HepG2 (cell line): ENCODE results near the gene GSDMA. TPM values are rescaled to one million over a fixed set of nuclear protein-coding genes. Genes with fewer than 3 reads are reported as not detected.

ENCODE experiments used
- ATAC-seq: fragments of 200-7000 bp; cut with Tn5 transposase; 3 replicates; pipeline ENCODE4 v1.9.1; 2020; ENCODE audit warnings: mild to moderate bottlenecking, moderate library complexity
- BruUV-seq: library from RNA; stranded (reverse); fragments of 400-500 nt; replicated peaks from 2 replicates; lab custom pipeline; 2021; lab: Mats Ljungman, UMichigan
- CTCF ChIA-PET: fragments of 300-600 bp; formaldehyde crosslinking; extraction: SDS; loops from one replicate; lab custom pipeline; 2021; ENCODE audit warnings: low total read pairs, inconsistent platforms, low intra/inter-chr PET ratio; lab: Yijun Ruan, JAX
- POLR2A ChIA-PET: fragments of 350-600 bp; sonication (Branson Sonifier 250); formaldehyde crosslinking; loops from one replicate; lab custom pipeline; 2020; ENCODE audit warnings: antibody characterized with exemption, inconsistent platforms; lab: Yijun Ruan, JAX
- DNase-seq: peaks from one replicate; pipeline ENCODE4 v3.0.0-alpha.2; 2015; ENCODE audit warnings: low spot score
- FAIRE-seq: peaks from 3 replicates; lab custom pipeline; 2011; peaks lifted over from hg19 to GRCh38; lab: Jason Lieb, UNC
- H2AFZ ChIP-seq: one replicate; pipeline ENCODE4 v1.6.1; 2011; ENCODE audit warnings: low read length, inconsistent platforms
- H3K27ac ChIP-seq: fragments of 300-600 bp; 3 replicates; pipeline ENCODE4 v1.8.0; 2011; ENCODE audit warnings: mixed run types, mild to moderate bottlenecking, mixed read lengths, low read length, inconsistent platforms; ENCODE audit not compliant: insufficient read depth; ENCODE audit errors: extremely low read length
- H3K27me3 ChIP-seq, 2 experiments: fragments of 200-600 bp in 1 of 2; 2 replicates in 1 of 2; 3 replicates in 1 of 2; pipeline versions ENCODE4 v1.6.0 to v1.8.0; 2011; ENCODE audit warnings: low read length in 2 of 2, mild to moderate bottlenecking in 2 of 2, moderate library complexity in 2 of 2, inconsistent platforms in 1 of 2; ENCODE audit not compliant: insufficient read depth in 2 of 2, control insufficient read depth in 1 of 2
- H3K36me3 ChIP-seq, 2 experiments: fragments of 200-600 bp in 1 of 2; replicated peaks in 1 of 2; 2 replicates in 1 of 2; 3 replicates in 1 of 2; pipeline versions ENCODE4 v1.5.1 to v1.8.0; 2011; ENCODE audit warnings: low read length in 2 of 2, inconsistent platforms in 1 of 2; ENCODE audit not compliant: insufficient read depth in 2 of 2, control insufficient read depth in 1 of 2
- H3K4me1 ChIP-seq: 2 replicates; pipeline ENCODE4 v1.5.1; 2012; ENCODE audit warnings: low read length, inconsistent platforms; ENCODE audit not compliant: insufficient read depth
- H3K4me2 ChIP-seq: 2 replicates; pipeline ENCODE4 v1.6.0; 2011; ENCODE audit warnings: low read depth, low read length, inconsistent platforms
- H3K4me3 ChIP-seq, 3 experiments: fragments of 200-600 bp in 1 of 3; sonication (generic), shearing (Covaris generic) in 1 of 3; replicated peaks in 1 of 3; 2 replicates each; pipeline ENCODE4 v1.5.1; 2011 to 2016; ENCODE audit warnings: low read length in 3 of 3, inconsistent platforms in 2 of 3, low read depth in 2 of 3, mild to moderate bottlenecking in 2 of 3, control low read depth in 1 of 3, mixed read lengths in 1 of 3; ENCODE audit not compliant: insufficient read depth in 1 of 3
- H3K79me2 ChIP-seq: one replicate; pipeline ENCODE4 v1.6.1; 2011; ENCODE audit warnings: low read length, inconsistent platforms; ENCODE audit not compliant: insufficient read depth
- H3K9ac ChIP-seq: 2 replicates; pipeline ENCODE4 v1.6.0; 2011; ENCODE audit warnings: mild to moderate bottlenecking, low read depth, low read length, inconsistent platforms; ENCODE audit not compliant: insufficient read depth
- H3K9me3 ChIP-seq: 2 replicates; pipeline ENCODE4 v1.5.1; 2012; ENCODE audit warnings: mild to moderate bottlenecking, low read length
- H4K20me1 ChIP-seq: 2 replicates; pipeline ENCODE4 v1.6.0; 2011; ENCODE audit warnings: inconsistent platforms, mild to moderate bottlenecking, low read length, moderate library complexity; ENCODE audit not compliant: insufficient read depth
- POLR2AphosphoS2 ChIP-seq: IDR thresholded peaks from 2 replicates; pipeline ENCODE4 v1.6.1; 2011; ENCODE audit warnings: low read depth, low read length, improper control_type of control experiment
- STAG1 ChIP-seq: sonication (generic); formaldehyde crosslinking; IDR thresholded peaks from 2 replicates; pipeline ENCODE4 v1.4.0; 2020; ENCODE audit warnings: missing genetic modification reagents
- ZNF460 ChIP-seq: sonication (generic); formaldehyde crosslinking; IDR thresholded peaks from 2 replicates; pipeline ENCODE4 v1.5.1; 2020; ENCODE audit warnings: missing genetic modification reagents, mild to moderate bottlenecking, borderline replicate concordance
- ZNF660 ChIP-seq: sonication (generic); formaldehyde crosslinking; IDR thresholded peaks from 2 replicates; pipeline ENCODE4 v1.5.1; 2020; ENCODE audit warnings: mild to moderate bottlenecking, low read depth, missing genetic modification reagents, borderline replicate concordance
- ZNF768 ChIP-seq: sonication (generic); formaldehyde crosslinking; IDR thresholded peaks from 2 replicates; pipeline ENCODE4 v1.4.0; 2020; ENCODE audit warnings: missing genetic modification reagents
- WGBS: methylation state at CpG from one replicate; pipeline ENCODE4 v1.1.6; 2017; ENCODE audit warnings: low lambda C conversion rate; 5-methylcytosine and 5-hydroxymethylcytosine counted together
- in situ Hi-C: cut with HindIII; loops from 2 replicates; pipeline ENCODE4 v1.10.0; 2017; ENCODE audit warnings: low pct_unique_long_range_greater_than_20kb; ENCODE audit not compliant: extremely low pct_ligation_motif_present
- intact Hi-C: fragments of 100-400 bp; cut with micrococcal nuclease; formaldehyde crosslinking; loops from one replicate; pipeline ENCODE4 v1.10.0; 2022; ENCODE audit not compliant: unreplicated experiment
- polyA plus RNA-seq, 8 experiments: library from polyadenylated mRNA; depleted of rRNA in 3 of 8; stranded (reverse) in 7 of 8; unstranded in 1 of 8; fragments of >200 nt; fragmentation: Illumina TruSeq in 4 of 8; extraction: Trizol in 4 of 8; gene quantifications; 2 replicates each; pipeline versions ENCODE4 v1.2.1 to v1.2.3, GENCODE V29; 2011 to 2016; ENCODE audit warnings: low read depth in 4 of 8, missing spikeins in 1 of 8, mixed read lengths in 1 of 8; ENCODE audit not compliant: insufficient read depth in 1 of 8
- total RNA-seq, 5 experiments: library from RNA; depleted of rRNA; stranded (reverse); fragments of >200 nt; fragmentation: Illumina TruSeq; extraction: Trizol; gene quantifications; 2 replicates each; pipeline ENCODE4 v1.2.3, GENCODE V29; 2016; ENCODE audit warnings: low read depth in 1 of 5
- TF ChIP-seq, protein P1 (sequence below): sonication (generic); formaldehyde crosslinking; IDR thresholded peaks from 2 replicates; pipeline ENCODE4 v1.4.0; 2020; ENCODE audit warnings: missing genetic modification reagents, low read depth, mild to moderate bottlenecking, borderline replicate concordance
- TF ChIP-seq, protein P2 (sequence below): sonication (generic); formaldehyde crosslinking; IDR thresholded peaks from 2 replicates; pipeline ENCODE4 v1.5.0; 2020; ENCODE audit warnings: mild to moderate bottlenecking, missing genetic modification reagents, moderate library complexity
- TF ChIP-seq, protein P3 (sequence below): sonication (generic); formaldehyde crosslinking; IDR thresholded peaks from 2 replicates; pipeline ENCODE4 v1.8.1; 2023; ENCODE audit warnings: mild to moderate bottlenecking, missing genetic modification reagents

The GSDMA gene
- total and polyA plus RNA-seq, 2 of the 13 experiments (the other 11 are each of a cell fraction or from before 2014, with no cell fraction given): not detected

DNA sequence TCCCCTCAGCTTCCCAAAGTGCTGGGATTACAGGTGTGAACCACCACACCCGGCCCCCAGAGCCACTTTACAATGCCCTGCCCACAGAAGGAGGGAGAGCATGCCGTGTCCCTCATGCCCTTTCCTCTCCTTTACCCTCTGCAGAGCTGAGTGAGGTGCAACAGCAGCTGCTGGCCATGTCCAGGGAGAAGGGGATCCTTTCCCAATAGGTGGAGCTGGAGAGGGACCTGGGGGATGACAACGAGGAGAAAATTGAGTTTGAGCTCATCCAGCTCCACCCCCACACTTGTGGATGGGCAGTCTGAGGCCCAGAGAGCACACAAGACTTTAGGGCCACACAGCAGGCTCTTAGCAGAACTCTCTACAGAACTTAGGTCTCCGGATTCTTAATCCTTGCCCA lies 7.9 kb upstream of the GSDMA start:
- Histone ChIP-seq H3K36me3 (no peaks in the 10 kb centered on the region), H2AFZ (no peak overlapping the region), H4K20me1 (no peaks in the 10 kb centered on the region), H3K27ac (no peak overlapping the region), H3K9me3 (no peaks in the 10 kb centered on the region), H3K9ac (no peak overlapping the region), H3K4me2 (no peak overlapping the region), H3K4me1 (peaks cover 59% of the 10 kb centered on the region), H3K79me2 (no peaks in the 10 kb centered on the region), H3K27me3 (peaks cover 0 to 8% of the 10 kb centered on the region in 2 experiments; a peak in 2 of 5 replicates), H3K4me3 (no peak overlapping the region)
- intact Hi-C loops: no loop called here
- no TSS peak for BruUV-seq
- CTCF ChIA-PET: no interaction called here
- FAIRE-seq (peak; percentile 46), DNase-seq (peak; percentile 44), ATAC-seq (no peak; the same call in 2 of the 3 replicates)
- POLR2A ChIA-PET: interaction anchor here (1.0 to 3.4 kb wide), 3 partner anchors 26 to 185 kb away, joined by 3 to 21 read pairs (median 5); partner anchors contain the start of genes CASC3 and PSMD3
- 13% methylated on average over 4 of the region's 4 CpGs for WGBS
- TF ChIP-seq, protein P1, sequence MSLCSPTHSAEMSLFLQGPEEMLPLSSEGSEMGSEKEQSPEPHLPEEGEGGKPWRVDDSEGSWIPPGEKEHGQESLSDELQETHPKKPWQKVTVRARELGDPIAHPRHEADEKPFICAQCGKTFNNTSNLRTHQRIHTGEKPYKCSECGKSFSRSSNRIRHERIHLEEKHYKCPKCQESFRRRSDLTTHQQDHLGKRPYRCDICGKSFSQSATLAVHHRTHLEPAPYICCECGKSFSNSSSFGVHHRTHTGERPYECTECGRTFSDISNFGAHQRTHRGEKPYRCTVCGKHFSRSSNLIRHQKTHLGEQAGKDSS (CRISPR knock-in tag): 0 out of 2 replicates have a peak, but pooled peaks have one; percentile 50
- TF ChIP-seq STAG1 (CRISPR knock-in tag) (peak; percentile 11; the same call in 1 of the 2 replicates), ZNF460 (CRISPR knock-in tag) (peak; percentile 40; the same call in 1 of the 2 replicates), ZNF768 (peak; percentile 59; the same call in 1 of the 2 replicates), ZNF660 (CRISPR knock-in tag) (no peak), POLR2AphosphoS2 (no peak)
- TF ChIP-seq, protein P2, sequence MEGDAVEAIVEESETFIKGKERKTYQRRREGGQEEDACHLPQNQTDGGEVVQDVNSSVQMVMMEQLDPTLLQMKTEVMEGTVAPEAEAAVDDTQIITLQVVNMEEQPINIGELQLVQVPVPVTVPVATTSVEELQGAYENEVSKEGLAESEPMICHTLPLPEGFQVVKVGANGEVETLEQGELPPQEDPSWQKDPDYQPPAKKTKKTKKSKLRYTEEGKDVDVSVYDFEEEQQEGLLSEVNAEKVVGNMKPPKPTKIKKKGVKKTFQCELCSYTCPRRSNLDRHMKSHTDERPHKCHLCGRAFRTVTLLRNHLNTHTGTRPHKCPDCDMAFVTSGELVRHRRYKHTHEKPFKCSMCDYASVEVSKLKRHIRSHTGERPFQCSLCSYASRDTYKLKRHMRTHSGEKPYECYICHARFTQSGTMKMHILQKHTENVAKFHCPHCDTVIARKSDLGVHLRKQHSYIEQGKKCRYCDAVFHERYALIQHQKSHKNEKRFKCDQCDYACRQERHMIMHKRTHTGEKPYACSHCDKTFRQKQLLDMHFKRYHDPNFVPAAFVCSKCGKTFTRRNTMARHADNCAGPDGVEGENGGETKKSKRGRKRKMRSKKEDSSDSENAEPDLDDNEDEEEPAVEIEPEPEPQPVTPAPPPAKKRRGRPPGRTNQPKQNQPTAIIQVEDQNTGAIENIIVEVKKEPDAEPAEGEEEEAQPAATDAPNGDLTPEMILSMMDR (CRISPR knock-in tag): peak; percentile 48
- TF ChIP-seq, protein P3, sequence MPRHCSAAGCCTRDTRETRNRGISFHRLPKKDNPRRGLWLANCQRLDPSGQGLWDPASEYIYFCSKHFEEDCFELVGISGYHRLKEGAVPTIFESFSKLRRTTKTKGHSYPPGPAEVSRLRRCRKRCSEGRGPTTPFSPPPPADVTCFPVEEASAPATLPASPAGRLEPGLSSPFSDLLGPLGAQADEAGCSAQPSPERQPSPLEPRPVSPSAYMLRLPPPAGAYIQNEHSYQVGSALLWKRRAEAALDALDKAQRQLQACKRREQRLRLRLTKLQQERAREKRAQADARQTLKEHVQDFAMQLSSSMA (CRISPR knock-in tag): 0 out of 2 replicates have a peak, but pooled peaks have one; percentile 33
- in situ Hi-C loops: no loop called here
